ENCODE measurements around the gene MBLAC1.
A peak's percentile ranks its signal among the peaks of the same experiment; 100 is the strongest.
"Not testable (repeated sequence)": the region's sequence is repeated elsewhere in the genome, so short reads cannot be mapped to it uniquely, and the experiment has no call there.

The MBLAC1 gene

GRCh38 chr7:100126239-100126930 is 382 bp upstream of the MBLAC1 start:
- TF ChIP-seq PATZ1 (CRISPR knock-in tag; IDR thresholded peaks at IDR 0.05; ENCODE audit: borderline replicate concordance), result no peak
- TF ChIP-seq BACH2 (CRISPR knock-in tag; IDR thresholded peaks at IDR 0.05; ENCODE audit: borderline replicate concordance), result no peak
- no peak for TF ChIP-seq TOX (CRISPR knock-in tag; IDR thresholded peaks at IDR 0.05; ENCODE audit: borderline replicate concordance)
- TF ChIP-seq PPARA (CRISPR knock-in tag; IDR thresholded peaks at IDR 0.05; ENCODE audit: borderline replicate concordance), result no peak
- no peak for TF ChIP-seq CSRNP3 (CRISPR knock-in tag; IDR thresholded peaks at IDR 0.05)
- peak; percentile 81; the same call in 1 of the 2 replicates for TF ChIP-seq ZFP3 (CRISPR knock-in tag; IDR thresholded peaks at IDR 0.05)
- peak; percentile 45 for ATAC-seq

- TF ChIP-seq TOX (CRISPR knock-in tag; IDR thresholded peaks at IDR 0.05; ENCODE audit: borderline replicate concordance), result no peak
- no peak for TF ChIP-seq PPARA (CRISPR knock-in tag; IDR thresholded peaks at IDR 0.05; ENCODE audit: borderline replicate concordance)
- peak; percentile 38 for ATAC-seq
Observed at GRCh38 chr7:100127866-100128636, 1.3 kb downstream of the MBLAC1 start.

- TF ChIP-seq BACH2 (CRISPR knock-in tag; IDR thresholded peaks at IDR 0.05; ENCODE audit: borderline replicate concordance) (no peak), SNAI2 (CRISPR knock-in tag; IDR thresholded peaks at IDR 0.05) (no peak), POU6F1 (CRISPR knock-in tag; IDR thresholded peaks at IDR 0.05; ENCODE audit: borderline replicate concordance, low read depth) (no peak), PATZ1 (CRISPR knock-in tag; IDR thresholded peaks at IDR 0.05; ENCODE audit: borderline replicate concordance) (no peak), ZNF565 (CRISPR knock-in tag; conservative IDR thresholded peaks at IDR 0.05; ENCODE audit: low read depth) (no peak), ARNTL (CRISPR knock-in tag; IDR thresholded peaks at IDR 0.05; ENCODE audit: borderline replicate concordance, low read depth) (no peak), GLIS3 (CRISPR knock-in tag; IDR thresholded peaks at IDR 0.05) (no peak)
- ATAC-seq, result no peak
Observed at GRCh38 chr7:100128637-100128963, 1.8 kb downstream of the MBLAC1 start.

GRCh38 chr7:100130220-100130607 is 3.4 kb downstream of the MBLAC1 start:
- not testable (repeated sequence) for ATAC-seq

- peak; percentile 31 for ATAC-seq
- TF ChIP-seq ESRRG (CRISPR knock-in tag; IDR thresholded peaks at IDR 0.05), result no peak
- TF ChIP-seq ZFP30 (CRISPR knock-in tag; IDR thresholded peaks at IDR 0.05), result no peak
- no peak for TF ChIP-seq TSHZ2 (CRISPR knock-in tag; IDR thresholded peaks at IDR 0.05)
- TF ChIP-seq ZNF70 (CRISPR knock-in tag; IDR thresholded peaks at IDR 0.05), result no peak
- TF ChIP-seq ZC3H10 (CRISPR knock-in tag; IDR thresholded peaks at IDR 0.05), result no peak
- TF ChIP-seq CREB5 (CRISPR knock-in tag; IDR thresholded peaks at IDR 0.05; ENCODE audit: low read depth), result no peak
- no peak for TF ChIP-seq ARNTL (CRISPR knock-in tag; IDR thresholded peaks at IDR 0.05; ENCODE audit: borderline replicate concordance, low read depth)
- no peak for TF ChIP-seq ISL1 (CRISPR knock-in tag; IDR thresholded peaks at IDR 0.05)
Observed at GRCh38 chr7:100130608-100131453, 4.1 kb downstream of the MBLAC1 start.

All from SK-N-SH treated with all-trans-retinoic acid at 6 μM for 48 hours (cell line).